H1 (cell line): Measurements from ENCODE around the gene MR1. TPM values are rescaled to one million over a fixed set of nuclear protein-coding genes. Genes with fewer than 3 reads are reported as not detected.

ENCODE experiments used
- CTCF ChIA-PET: fragments of 300-600 bp; sonication (Branson Sonifier 250); formaldehyde crosslinking; loops from one replicate; lab custom pipeline; 2021; ENCODE audit not compliant: partially characterized antibody; lab: Charles Lee
- POLR2A ChIA-PET: fragments of 300-600 bp; sonication (Branson Sonifier 250); formaldehyde crosslinking; loops from one replicate; lab custom pipeline; 2021; ENCODE audit warnings: inconsistent platforms; ENCODE audit not compliant: partially characterized antibody; lab: Charles Lee
- DNase-seq, 2 experiments: peaks; one replicate each; pipeline versions ENCODE4 v3.0.0 to v3.0.0-alpha.2; 2010 to 2022; ENCODE audit warnings: low spot score in 2 of 2, low read depth in 1 of 2, mixed read lengths in 1 of 2
- FAIRE-seq: peaks from 2 replicates; lab custom pipeline; 2011; peaks lifted over from hg19 to GRCh38; lab: Jason Lieb, UNC
- H2AFZ ChIP-seq: 2 replicates; pipeline ENCODE4 v1.8.1; 2012; ENCODE audit warnings: low read length, inconsistent platforms
- H2AK5ac ChIP-seq: 2 replicates; pipeline ENCODE4 v1.6.1; 2013; ENCODE audit warnings: low read depth, low read length
- H2BK120ac ChIP-seq: replicated peaks from 2 replicates; pipeline ENCODE3; 2013; ENCODE audit warnings: low read depth, low read length, inconsistent platforms
- H2BK12ac ChIP-seq: 2 replicates; pipeline ENCODE4 v1.6.1; 2013; ENCODE audit warnings: low read depth, low read length
- H2BK15ac ChIP-seq: 2 replicates; pipeline ENCODE4 v1.6.1; 2013; ENCODE audit warnings: low read length
- H2BK20ac ChIP-seq: 2 replicates; pipeline ENCODE4 v1.6.1; 2013; ENCODE audit warnings: low read length
- H2BK5ac ChIP-seq: 2 replicates; pipeline ENCODE4 v1.6.1; 2013; ENCODE audit warnings: low read depth, low read length
- H3K14ac ChIP-seq: 2 replicates; pipeline ENCODE4 v1.6.1; 2013; ENCODE audit warnings: inconsistent platforms; ENCODE audit not compliant: insufficient read length
- H3K18ac ChIP-seq: 2 replicates; pipeline ENCODE4 v1.6.1; 2013; ENCODE audit warnings: low read length; ENCODE audit errors: extremely low read depth
- H3K23ac ChIP-seq: 2 replicates; pipeline ENCODE4 v1.6.1; 2013; ENCODE audit warnings: inconsistent platforms; ENCODE audit not compliant: insufficient read length
- H3K23me2 ChIP-seq: 2 replicates; pipeline ENCODE4 v1.6.1; 2013; ENCODE audit warnings: low read depth, low read length
- H3K27ac ChIP-seq: 2 replicates; pipeline ENCODE4 v1.6.1; 2011; ENCODE audit warnings: low read depth, low read length, inconsistent platforms
- H3K27me3 ChIP-seq, 4 experiments: replicated peaks in 1 of 4; 1 replicate in 1 of 4; 2 replicates in 3 of 4; pipeline versions ENCODE4 v1.6.1 to v1.8.1; 2011 to 2013; ENCODE audit warnings: low read length in 3 of 4, mild to moderate bottlenecking in 3 of 4, inconsistent platforms in 2 of 4, mixed read lengths in 2 of 4, moderate library complexity in 1 of 4; ENCODE audit not compliant: control insufficient read depth in 3 of 4, insufficient read depth in 3 of 4; ENCODE audit errors: extremely low read depth in 1 of 4
- H3K36me3 ChIP-seq, 4 experiments: 2 replicates each; pipeline versions ENCODE4 v1.6.1 to v1.8.1; 2011 to 2013; ENCODE audit warnings: mild to moderate bottlenecking in 4 of 4, low read length in 3 of 4, moderate library complexity in 2 of 4, control low read depth in 1 of 4, inconsistent platforms in 1 of 4; ENCODE audit not compliant: insufficient read depth in 4 of 4, control insufficient read depth in 2 of 4
- H3K4ac ChIP-seq: replicated peaks from 2 replicates; pipeline ENCODE3; 2013; ENCODE audit warnings: low read length, low read depth, mixed read lengths, inconsistent platforms; ENCODE audit not compliant: insufficient read length
- H3K4me1 ChIP-seq, 4 experiments: replicated peaks in 1 of 4; 1 replicate in 1 of 4; 2 replicates in 3 of 4; pipeline versions ENCODE4 v1.6.1 to v1.8.1; 2011 to 2013; ENCODE audit warnings: low read length in 3 of 4, inconsistent platforms in 2 of 4, mixed read lengths in 1 of 4; ENCODE audit not compliant: insufficient read depth in 4 of 4, control insufficient read depth in 3 of 4
- H3K4me2 ChIP-seq, 2 experiments: 2 replicates each; pipeline versions ENCODE4 v1.6.1 to v1.8.1; 2011 to 2013; ENCODE audit warnings: low read depth in 2 of 2, low read length in 2 of 2, control low read depth in 1 of 2, inconsistent platforms in 1 of 2, mild to moderate bottlenecking in 1 of 2; ENCODE audit not compliant: insufficient read depth in 1 of 2
- H3K4me3 ChIP-seq, 4 experiments: fragments of 200-600, 300-600 bp in 1 of 4; sonication (generic), shearing (Covaris generic), sonication (Bioruptor Twin) in 1 of 4; 2 replicates each; pipeline versions ENCODE4 v1.5.1 to v1.8.1; 2011 to 2016; ENCODE audit warnings: low read length in 4 of 4, low read depth in 3 of 4, control low read depth in 2 of 4, inconsistent platforms in 2 of 4, mild to moderate bottlenecking in 2 of 4, mixed read lengths in 1 of 4, moderate library complexity in 1 of 4; ENCODE audit not compliant: insufficient read depth in 2 of 4; ENCODE audit errors: extremely low read depth in 1 of 4
- H3K56ac ChIP-seq: replicated peaks from 2 replicates; pipeline ENCODE3; 2013; ENCODE audit warnings: low read depth, mild to moderate bottlenecking, mixed read lengths, low read length, inconsistent platforms; ENCODE audit not compliant: insufficient read length
- H3K79me1 ChIP-seq: 2 replicates; pipeline ENCODE4 v1.6.1; 2013; ENCODE audit warnings: low read depth, low read length, control low read depth
- H3K79me2 ChIP-seq, 2 experiments: 2 replicates each; pipeline versions ENCODE4 v1.6.1 to v1.8.1; 2012 to 2013; ENCODE audit warnings: low read length in 2 of 2, mild to moderate bottlenecking in 2 of 2, inconsistent platforms in 1 of 2; ENCODE audit not compliant: insufficient read depth in 2 of 2, control insufficient read depth in 1 of 2
- H3K9ac ChIP-seq, 4 experiments: replicated peaks in 1 of 4; 1 replicate in 1 of 4; 2 replicates in 3 of 4; pipeline versions ENCODE4 v1.6.1 to v1.8.1; 2011 to 2013; ENCODE audit warnings: low read depth in 3 of 4, low read length in 3 of 4, control low read depth in 2 of 4, mild to moderate bottlenecking in 2 of 4, moderate library complexity in 2 of 4, inconsistent platforms in 1 of 4; ENCODE audit errors: extremely low read depth in 1 of 4
- H3K9me3 ChIP-seq, 2 experiments: 2 replicates each; pipeline versions ENCODE4 v1.6.1 to v1.8.1; 2012 to 2013; ENCODE audit warnings: mild to moderate bottlenecking in 2 of 2, moderate library complexity in 2 of 2, control low read depth in 1 of 2, inconsistent platforms in 1 of 2, low read depth in 1 of 2, low read length in 1 of 2, mixed read lengths in 1 of 2; ENCODE audit not compliant: insufficient read depth in 2 of 2
- H4K20me1 ChIP-seq, 2 experiments: replicated peaks in 1 of 2; 2 replicates each; pipeline versions ENCODE3 to v1.8.1; 2011 to 2013; ENCODE audit warnings: inconsistent platforms in 2 of 2, low read length in 2 of 2, mild to moderate bottlenecking in 1 of 2; ENCODE audit not compliant: insufficient read depth in 2 of 2, control insufficient read depth in 1 of 2
- H4K5ac ChIP-seq: 2 replicates; pipeline ENCODE4 v1.6.1; 2013; ENCODE audit warnings: low read length, low read depth, mixed read lengths, inconsistent platforms; ENCODE audit not compliant: insufficient read length
- H4K8ac ChIP-seq: 2 replicates; pipeline ENCODE4 v1.8.0; 2013; ENCODE audit warnings: mild to moderate bottlenecking, moderate library complexity, low read length, inconsistent platforms; ENCODE audit not compliant: insufficient read depth; ENCODE audit errors: extremely low read depth
- H4K91ac ChIP-seq: replicated peaks from 2 replicates; pipeline ENCODE3; 2013; ENCODE audit warnings: low read length, mixed read lengths, inconsistent platforms; ENCODE audit not compliant: insufficient read length
- CHD2 ChIP-seq: IDR thresholded peaks from 2 replicates; pipeline ENCODE4 v1.6.1; 2012; ENCODE audit warnings: low read length, improper control_type of control experiment
- GABPA ChIP-seq: IDR thresholded peaks from 2 replicates; pipeline ENCODE4 v1.6.1; 2011; ENCODE audit warnings: mild to moderate bottlenecking, low read length, moderate library complexity, borderline replicate concordance; ENCODE audit not compliant: insufficient read depth
- KDM4A ChIP-seq: IDR thresholded peaks from one replicate; pipeline ENCODE4 v1.7.1; 2012; ENCODE audit warnings: low read depth, mild to moderate bottlenecking, moderate library complexity, low read length, inconsistent platforms; ENCODE audit not compliant: severe bottlenecking
- POLR2A ChIP-seq, 2 experiments: IDR thresholded peaks; 1 replicate in 1 of 2; 2 replicates in 1 of 2; pipeline ENCODE4 v1.6.1; 2011; ENCODE audit warnings: low read depth in 2 of 2, low read length in 2 of 2, mild to moderate bottlenecking in 2 of 2; ENCODE audit errors: control extremely low read depth in 1 of 2
- RAD21 ChIP-seq, 2 experiments: IDR thresholded peaks in 1 of 2; conservative IDR thresholded peaks in 1 of 2; 2 replicates each; pipeline ENCODE4 v1.6.1; 2011; ENCODE audit warnings: low read depth in 2 of 2, low read length in 2 of 2, improper control_type of control experiment in 1 of 2, inconsistent platforms in 1 of 2, mild to moderate bottlenecking in 1 of 2, moderate library complexity in 1 of 2
- RXRA ChIP-seq: IDR thresholded peaks from 2 replicates; pipeline ENCODE4 v1.6.1; 2011; ENCODE audit warnings: low read depth, mild to moderate bottlenecking, low read length, moderate library complexity; ENCODE audit not compliant: insufficient read depth
- SIX5 ChIP-seq: IDR thresholded peaks from 2 replicates; pipeline ENCODE4 v1.6.1; 2011; ENCODE audit warnings: mild to moderate bottlenecking, low read depth, low read length
- WGBS, 2 experiments: shearing (Covaris generic) in 1 of 2; methylation state at CpG; one replicate each; pipeline versions ENCODE4 v1.1.6 to v1.1.7; 2013 to 2015; ENCODE audit warnings: low lambda C conversion rate in 2 of 2, mixed read lengths in 2 of 2, inconsistent platforms in 1 of 2, low coverage in 1 of 2, missing lambda C conversion rate in 1 of 2; ENCODE audit not compliant: insufficient replicate concordance in 2 of 2, insufficient coverage in 1 of 2, insufficient read length in 1 of 2; ENCODE audit errors: extremely low coverage in 1 of 2, missing lambda C conversion rate in 1 of 2; 5-methylcytosine and 5-hydroxymethylcytosine counted together
- polyA plus RNA-seq, 7 experiments: library from polyadenylated mRNA; depleted of rRNA in 3 of 7; stranded (reverse) in 5 of 7; unstranded in 2 of 7; fragments of >200 nt in 5 of 7; fragments of 200-250 nt in 2 of 7; gene quantifications; 1 replicate in 5 of 7; 2 replicates in 1 of 7; 4 replicates in 1 of 7; pipeline versions ENCODE4 v1.2.1 to v1.2.3, GENCODE V29; 2011 to 2013; ENCODE audit warnings: missing spikeins in 2 of 7, mixed read lengths in 2 of 7
- total RNA-seq: library from RNA; stranded (reverse); fragmentation: NEBNext Ultra II Directional; extraction: Animal tissue kit (Norgen Biotek cat#: 25700); gene quantifications from 2 replicates; pipeline ENCODE4 v1.2.1, GENCODE V29; 2021
- TF ChIP-seq, protein P1 (sequence below): IDR thresholded peaks from 2 replicates; pipeline ENCODE4 v1.6.1; 2012; ENCODE audit warnings: inconsistent platforms

MR1 gene
- total and polyA plus RNA-seq, 2 of the 8 experiments (the other 6 are each of a cell fraction or from before 2014, with no cell fraction given): 0.09 TPM; not detected in 1

DNA sequence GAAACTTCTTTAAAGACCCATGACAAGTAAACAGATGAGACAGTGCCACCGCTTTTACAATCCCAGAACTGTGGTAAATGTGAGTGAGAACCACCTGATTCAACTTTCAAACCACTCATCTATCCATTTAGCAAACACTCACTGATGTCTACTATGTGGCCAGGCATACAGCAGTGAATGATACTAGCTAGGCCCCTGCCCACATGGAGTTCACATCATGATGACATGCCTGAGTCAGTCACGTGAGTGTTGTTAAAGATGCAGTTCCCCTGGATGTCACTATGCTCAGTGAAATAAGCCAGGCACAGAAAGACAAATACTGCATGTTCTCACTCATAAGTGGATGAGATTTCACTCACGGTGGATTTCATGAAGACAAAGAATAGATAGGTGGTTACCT is 39.5 kb upstream of the MR1 start:
- ChIA-PET CTCF (no interaction called here), POLR2A (interaction anchor here (0.9 kb wide), 1 partner anchor 29 kb away, joined by 4 read pairs; no protein-coding TSS in a partner anchor)
- DNase-seq (no peak), FAIRE-seq (no peak)
- no peak for TF ChIP-seq CHD2
- TF ChIP-seq RAD21 (IDR thresholded peaks at IDR 0.05 in 1 of 2, conservative IDR thresholded peaks at IDR 0.05 in 1 of 2; ENCODE audit: low read depth in 2 of 2, low read length in 2 of 2): no peak
- TF ChIP-seq, protein P1, sequence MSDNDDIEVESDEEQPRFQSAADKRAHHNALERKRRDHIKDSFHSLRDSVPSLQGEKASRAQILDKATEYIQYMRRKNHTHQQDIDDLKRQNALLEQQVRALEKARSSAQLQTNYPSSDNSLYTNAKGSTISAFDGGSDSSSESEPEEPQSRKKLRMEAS: no peak
- no peak for TF ChIP-seq SIX5
- TF ChIP-seq RXRA: no peak
- TF ChIP-seq GABPA: no peak
- no peak for TF ChIP-seq KDM4A
- TF ChIP-seq POLR2A (IDR thresholded peaks at IDR 0.05; ENCODE audit: control extremely low read depth in 1 of 2, low read depth in 2 of 2, low read length in 2 of 2): no peak
- Histone ChIP-seq H3K79me1 (no peaks in the 10 kb centered on the region), H4K8ac (no peak overlapping the region), H3K4ac (no peak overlapping the region), H2BK15ac (no peak overlapping the region), H2BK20ac (no peak overlapping the region), H4K5ac (no peak overlapping the region), H2BK120ac (no peak overlapping the region), H3K4me1 (no peaks in the 10 kb centered on the region), H3K9me3 (no peaks in the 10 kb centered on the region), H3K56ac (no peak overlapping the region), H4K91ac (no peak overlapping the region), H2BK5ac (no peak overlapping the region), H2BK12ac (no peak overlapping the region), H3K36me3 (peaks cover 0 to 43% (median 21%) of the 10 kb centered on the region in 4 experiments; a peak in 6 of 8 replicates), H3K4me3 (no peak overlapping the region), H3K27me3 (no peaks in the 10 kb centered on the region), H4K20me1 (peaks cover 2 to 6% of the 10 kb centered on the region in 2 experiments), H3K4me2 (no peak overlapping the region), H3K23ac (no peak overlapping the region), H3K18ac (no peak overlapping the region), H3K79me2 (no peaks in the 10 kb centered on the region), H2AFZ (no peak overlapping the region), H3K9ac (no peak overlapping the region), H2AK5ac (no peak overlapping the region), H3K14ac (no peak overlapping the region), H3K23me2 (no peaks in the 10 kb centered on the region), H3K27ac (no peak overlapping the region)
- WGBS, 2 experiments: 94% methylated on average over 3 of the region's 3 CpGs; no CpG with 5 or more reads in 1 of the 2 experiments
